Upper lobe of left lung (tissue), 6 donors: ENCODE measurements around the gene FBF1. TPM values are rescaled to one million over a fixed set of nuclear protein-coding genes. Genes with fewer than 3 reads are reported as not detected.
A peak's percentile ranks its signal among the peaks of the same experiment; 100 is the strongest.
"Not testable (repeated sequence)": the region's sequence is repeated elsewhere in the genome, so short reads cannot be mapped to it uniquely, and the experiment has no call there.

Experiments
- ATAC-seq, 2 donors: fragments of 200-7000 bp; cut with Tn5 transposase; one replicate each; pipeline ENCODE4 v1.9.1; 2022; ENCODE audit warnings: mild to moderate bottlenecking in 2 of 2, moderate library complexity in 2 of 2; ENCODE audit not compliant: low FRiP score in 2 of 2
- DNase-seq, 2 donors: peaks; one replicate each; pipeline ENCODE4 v3.0.0-alpha.2; 2019 to 2020
- H3K27ac ChIP-seq, 4 donors: fragments of 200-600 bp; sonication (generic); one replicate each; pipeline ENCODE4 v1.5.1; 2016 to 2019
- H3K27me3 ChIP-seq, 4 donors: fragments of 200-600 bp; sonication (generic); one replicate each; pipeline ENCODE4 v1.5.1; 2017 to 2019
- H3K36me3 ChIP-seq, 4 donors: fragments of 200-600 bp; sonication (generic); one replicate each; pipeline ENCODE4 v1.5.1; 2016 to 2019
- H3K4me1 ChIP-seq, 4 donors: fragments of 200-600 bp; sonication (generic); one replicate each; pipeline ENCODE4 v1.5.1; 2018 to 2019
- H3K4me3 ChIP-seq, 4 donors: fragments of 200-600 bp; sonication (generic); one replicate each; pipeline ENCODE4 v1.5.1; 2017 to 2019; ENCODE audit warnings: mild to moderate bottlenecking in 2 of 4, moderate library complexity in 1 of 4
- H3K9me3 ChIP-seq, 4 donors: fragments of 200-600 bp; sonication (generic); one replicate each; pipeline ENCODE4 v1.5.1; 2018 to 2019
- CTCF ChIP-seq, 6 experiments: fragments of 450-650 bp in 4 of 6; fragments of 200-600 bp in 2 of 6; sonication (generic) in 2 of 6; IDR thresholded peaks; one replicate each; pipeline ENCODE4 v1.5.1; 2016 to 2019; ENCODE audit warnings: antibody characterized with exemption in 6 of 6
- EP300 ChIP-seq, 4 donors: sonication (generic); formaldehyde crosslinking; IDR thresholded peaks; one replicate each; pipeline ENCODE4 v1.5.1; 2017; ENCODE audit warnings: antibody characterized with exemption in 4 of 4, control low read depth in 2 of 4
- POLR2A ChIP-seq, 4 donors: fragments of 450-650 bp; IDR thresholded peaks; one replicate each; pipeline ENCODE4 v1.5.1; 2016 to 2017; ENCODE audit warnings: antibody characterized with exemption in 4 of 4, mild to moderate bottlenecking in 2 of 4
- POLR2AphosphoS5 ChIP-seq, 2 donors: sonication (generic); formaldehyde crosslinking; IDR thresholded peaks; one replicate each; pipeline ENCODE4 v1.5.1; 2017; ENCODE audit warnings: antibody characterized with exemption in 2 of 2
- WGBS, 2 donors: methylation state at CpG; one replicate each; pipeline ENCODE4 v1.1.5; 2017 to 2018; 5-methylcytosine and 5-hydroxymethylcytosine counted together
- total RNA-seq, 6 donors: library from RNA; depleted of rRNA in 4 of 6; stranded (reverse); fragments of >200 nt in 4 of 6; gene quantifications; one replicate each; pipeline versions ENCODE4 v1.1.0 to v1.2.1, GENCODE V29; 2016 to 2021
- donor health status: DM: no; HTN: no; CAD: no; lungs with moderate emphysema.
- donor health status: DM: no; HTN: yes; CAD: no; lungs with severe emphysema.

FBF1 gene
- total RNA-seq, 6 donors from 2014 or later, result 9.3 to 66.0 (median 14.3) TPM

- TF ChIP-seq POLR2AphosphoS5 (IDR thresholded peaks at IDR 0.05), result no peak
- no peak for TF ChIP-seq EP300 (IDR thresholded peaks at IDR 0.05)
- Histone ChIP-seq H3K9me3 (no peaks in the 10 kb centered on the region), H3K27ac (no peak overlapping the region), H3K4me3 (no peak overlapping the region), H3K27me3 (no peaks in the 10 kb centered on the region), H3K36me3 (peaks cover 5 to 40% (median 25%) of the 10 kb centered on the region in 4 donors), H3K4me1 (peaks cover 14 to 28% (median 17%) of the 10 kb centered on the region in 4 donors)
- whole genome bisulfite sequencing, 2 donors, result 84 to 90% methylated on average over 14 to 27 of the region's 32 CpGs
- DNase-seq, result peak in 1 of 2 donors; percentile 58
- ATAC-seq, result no peak
Measured at GRCh38 chr17:75891605-75892555, 49.0 kb downstream of the FBF1 start.

GRCh38 chr17:75891022-75891604 lies 49.7 kb downstream of the FBF1 start:
- no peak overlapping the region for H3K27ac ChIP-seq
- 94% methylated on average over 17 to 31 of the region's 31 CpGs for WGBS, 2 donors
- no peaks in the 10 kb centered on the region for H3K9me3 ChIP-seq
- no peak for ATAC-seq
- H3K27me3 ChIP-seq, result no peaks in the 10 kb centered on the region
- DNase-seq, result peak in 1 of 2 donors; percentile 73
- peaks cover 14 to 26% (median 17%) of the 10 kb centered on the region in 4 donors for H3K4me1 ChIP-seq
- TF ChIP-seq EP300 (IDR thresholded peaks at IDR 0.05), result no peak
- no peak for TF ChIP-seq POLR2A (IDR thresholded peaks at IDR 0.05)
- no peak for TF ChIP-seq CTCF (IDR thresholded peaks at IDR 0.05)
- no peak for TF ChIP-seq POLR2AphosphoS5 (IDR thresholded peaks at IDR 0.05)
- peaks cover 5 to 40% (median 25%) of the 10 kb centered on the region in 4 donors for H3K36me3 ChIP-seq
- H3K4me3 ChIP-seq, result no peak overlapping the region

- H3K9me3 ChIP-seq, result no peaks in the 10 kb centered on the region
- no peaks in the 10 kb centered on the region for H3K27me3 ChIP-seq
- 81 to 96% methylated on average over 5 to 6 of the region's 6 CpGs for WGBS, 2 donors
- peaks cover 5 to 40% (median 25%) of the 10 kb centered on the region in 4 donors for H3K36me3 ChIP-seq
- H3K4me1 ChIP-seq, result peaks cover 0 to 9% (median 3%) of the 10 kb centered on the region in 4 donors
- ATAC-seq (no peak), DNase-seq (peak in 1 of 2 donors; percentile 31)
- H3K27ac ChIP-seq, result no peak overlapping the region
- no peak overlapping the region for H3K4me3 ChIP-seq
- TF ChIP-seq EP300 (IDR thresholded peaks at IDR 0.05), result no peak
- TF ChIP-seq CTCF (IDR thresholded peaks at IDR 0.05), result no peak
- TF ChIP-seq POLR2AphosphoS5 (IDR thresholded peaks at IDR 0.05), result no peak
- no peak for TF ChIP-seq POLR2A (IDR thresholded peaks at IDR 0.05)
Measured at GRCh38 chr17:75889454-75889853, 51.4 kb downstream of the FBF1 start.

DNA sequence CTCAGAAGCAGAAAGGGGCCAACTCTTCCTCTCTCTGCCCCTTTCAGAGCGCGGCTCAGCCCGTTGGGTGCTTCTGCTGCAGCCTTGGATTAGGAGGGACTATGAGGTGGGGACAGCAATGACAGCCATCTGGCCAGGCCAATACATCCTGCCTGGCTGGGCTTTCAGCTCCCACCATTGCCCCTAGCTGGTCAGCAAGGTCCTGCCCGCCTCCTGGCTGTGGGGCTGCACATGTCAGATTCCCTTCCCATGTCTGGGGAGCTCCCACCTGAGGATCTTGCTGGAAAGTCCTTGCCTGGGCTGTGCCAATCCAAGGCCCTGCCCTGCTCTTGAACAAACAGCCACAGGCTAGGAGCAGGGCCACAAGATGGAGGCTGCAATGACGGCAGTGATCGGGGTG lies 52.4 kb downstream of the FBF1 start:
- no peak for ATAC-seq

GRCh38 chr17:75885860-75886259 lies 55.0 kb downstream of the FBF1 start:
- H3K27me3 ChIP-seq, ATAC-seq, DNase-seq, H3K9me3 ChIP-seq, H3K4me3 ChIP-seq, H3K27ac ChIP-seq: not testable (repeated sequence)
- peaks cover 0 to 10% (median 2%) of the 10 kb centered on the region in 4 donors for H3K4me1 ChIP-seq
- peaks cover 4 to 17% (median 11%) of the 10 kb centered on the region in 4 donors for H3K36me3 ChIP-seq
- 88 to 92% methylated on average over 9 of the region's 9 CpGs for WGBS, 2 donors

More for the DNA sequence above, 52.4 kb downstream of the FBF1 start:
- Histone ChIP-seq H3K9me3 (no peaks in the 10 kb centered on the region), H3K27ac (no peak overlapping the region), H3K27me3 (no peaks in the 10 kb centered on the region), H3K4me3 (no peak overlapping the region), H3K36me3 (peaks cover 5 to 40% (median 25%) of the 10 kb centered on the region in 4 donors), H3K4me1 (no peaks in the 10 kb centered on the region)
- no peak for TF ChIP-seq CTCF (IDR thresholded peaks at IDR 0.05)
- no peak for TF ChIP-seq POLR2AphosphoS5 (IDR thresholded peaks at IDR 0.05)
- no peak for TF ChIP-seq POLR2A (IDR thresholded peaks at IDR 0.05)
- no peak for TF ChIP-seq EP300 (IDR thresholded peaks at IDR 0.05)
- peak in 1 of 2 donors; percentile 22 for DNase-seq
- WGBS, 2 donors, result 87 to 95% methylated on average over 6 of the region's 6 CpGs
